Osteoblast (primary cell): Measurements from ENCODE around the gene CCDC12. TPM values are rescaled to one million over a fixed set of nuclear protein-coding genes. Genes with fewer than 3 reads are reported as not detected.

Experiments used
- DNase-seq: peaks from one replicate; pipeline ENCODE4 v3.0.0; 2011; ENCODE audit warnings: low spot score, mixed read lengths; ENCODE audit not compliant: insufficient read length; ENCODE audit errors: missing footprints
- H2AFZ ChIP-seq: 2 replicates; pipeline ENCODE4 v1.6.0; 2011; ENCODE audit warnings: mild to moderate bottlenecking, low read length
- H3K27ac ChIP-seq: 2 replicates; pipeline ENCODE4 v1.5.1; 2011; ENCODE audit warnings: mild to moderate bottlenecking, low read depth, low read length, moderate library complexity
- H3K27me3 ChIP-seq: 2 replicates; pipeline ENCODE4 v1.6.0; 2012; ENCODE audit warnings: mild to moderate bottlenecking, control low read depth, inconsistent platforms, low read length, moderate library complexity; ENCODE audit not compliant: insufficient read depth
- H3K36me3 ChIP-seq: 2 replicates; pipeline ENCODE4 v1.5.1; 2011; ENCODE audit warnings: mild to moderate bottlenecking, low read length, control low read depth, moderate library complexity; ENCODE audit not compliant: insufficient read depth
- H3K4me1 ChIP-seq: 2 replicates; pipeline ENCODE4 v1.5.1; 2011; ENCODE audit warnings: mild to moderate bottlenecking, low read length, control low read depth, moderate library complexity; ENCODE audit not compliant: insufficient read depth
- H3K4me2 ChIP-seq: 2 replicates; pipeline ENCODE4 v1.6.0; 2011; ENCODE audit warnings: mild to moderate bottlenecking, low read length; ENCODE audit not compliant: insufficient read depth
- H3K4me3 ChIP-seq: fragments of 200-600 bp; sonication (generic); 3 replicates; pipeline ENCODE4 v1.5.1; 2012; ENCODE audit warnings: mild to moderate bottlenecking, low read length, inconsistent platforms; ENCODE audit not compliant: insufficient read depth
- H3K79me2 ChIP-seq: 2 replicates; pipeline ENCODE4 v1.6.0; 2012; ENCODE audit warnings: mild to moderate bottlenecking, low read length, control low read depth, inconsistent platforms; ENCODE audit not compliant: insufficient read depth
- H3K9me3 ChIP-seq: 2 replicates; pipeline ENCODE4 v1.5.1; 2011; ENCODE audit warnings: low read depth, low read length, control low read depth
- H4K20me1 ChIP-seq: 2 replicates; pipeline ENCODE4 v1.6.0; 2012; ENCODE audit warnings: mild to moderate bottlenecking, low read length, control low read depth; ENCODE audit not compliant: insufficient read depth
- total RNA-seq: library from RNA; depleted of rRNA; stranded (reverse); fragments of >200 nt; gene quantifications from 2 replicates; pipeline ENCODE4 v1.2.3, GENCODE V29; 2012
- TF ChIP-seq, protein P1 (sequence below): IDR thresholded peaks from 2 replicates; pipeline ENCODE4 v1.5.1; 2011; ENCODE audit warnings: mild to moderate bottlenecking, low read depth, low read length, moderate library complexity; ENCODE audit errors: extremely low read depth

CCDC12 gene
- total RNA-seq, 1 donor: 20.6 TPM

DNA sequence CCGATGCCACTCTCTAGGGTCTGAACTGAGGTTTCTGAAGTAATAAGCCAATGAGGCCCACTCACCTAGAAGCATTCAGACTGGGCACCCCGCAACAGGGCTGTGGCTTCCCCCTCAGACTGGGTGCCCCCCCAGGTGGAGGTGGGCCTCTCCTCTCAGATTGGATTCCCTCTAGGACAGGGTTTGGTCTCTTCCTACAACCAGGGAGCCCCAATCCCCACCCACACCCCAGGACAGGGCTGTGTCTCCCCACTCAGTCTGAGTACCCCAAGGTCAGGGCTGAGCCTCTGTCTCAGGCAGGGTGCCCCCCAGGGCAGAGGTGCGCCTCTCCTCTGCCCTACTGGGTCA, 71.4 kb downstream of the CCDC12 start:
- TF ChIP-seq, protein P1, sequence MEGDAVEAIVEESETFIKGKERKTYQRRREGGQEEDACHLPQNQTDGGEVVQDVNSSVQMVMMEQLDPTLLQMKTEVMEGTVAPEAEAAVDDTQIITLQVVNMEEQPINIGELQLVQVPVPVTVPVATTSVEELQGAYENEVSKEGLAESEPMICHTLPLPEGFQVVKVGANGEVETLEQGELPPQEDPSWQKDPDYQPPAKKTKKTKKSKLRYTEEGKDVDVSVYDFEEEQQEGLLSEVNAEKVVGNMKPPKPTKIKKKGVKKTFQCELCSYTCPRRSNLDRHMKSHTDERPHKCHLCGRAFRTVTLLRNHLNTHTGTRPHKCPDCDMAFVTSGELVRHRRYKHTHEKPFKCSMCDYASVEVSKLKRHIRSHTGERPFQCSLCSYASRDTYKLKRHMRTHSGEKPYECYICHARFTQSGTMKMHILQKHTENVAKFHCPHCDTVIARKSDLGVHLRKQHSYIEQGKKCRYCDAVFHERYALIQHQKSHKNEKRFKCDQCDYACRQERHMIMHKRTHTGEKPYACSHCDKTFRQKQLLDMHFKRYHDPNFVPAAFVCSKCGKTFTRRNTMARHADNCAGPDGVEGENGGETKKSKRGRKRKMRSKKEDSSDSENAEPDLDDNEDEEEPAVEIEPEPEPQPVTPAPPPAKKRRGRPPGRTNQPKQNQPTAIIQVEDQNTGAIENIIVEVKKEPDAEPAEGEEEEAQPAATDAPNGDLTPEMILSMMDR: no peak
- Histone ChIP-seq H3K4me1 (peaks cover 19% of the 10 kb centered on the region), H3K4me3 (no peak overlapping the region), H3K27me3 (no peaks in the 10 kb centered on the region), H2AFZ (no peak overlapping the region), H3K4me2 (no peak overlapping the region), H4K20me1 (no peaks in the 10 kb centered on the region), H3K36me3 (no peaks in the 10 kb centered on the region), H3K27ac (no peak overlapping the region), H3K9me3 (no peaks in the 10 kb centered on the region), H3K79me2 (no peaks in the 10 kb centered on the region)
- peak; percentile 49 for DNase-seq

DNA sequence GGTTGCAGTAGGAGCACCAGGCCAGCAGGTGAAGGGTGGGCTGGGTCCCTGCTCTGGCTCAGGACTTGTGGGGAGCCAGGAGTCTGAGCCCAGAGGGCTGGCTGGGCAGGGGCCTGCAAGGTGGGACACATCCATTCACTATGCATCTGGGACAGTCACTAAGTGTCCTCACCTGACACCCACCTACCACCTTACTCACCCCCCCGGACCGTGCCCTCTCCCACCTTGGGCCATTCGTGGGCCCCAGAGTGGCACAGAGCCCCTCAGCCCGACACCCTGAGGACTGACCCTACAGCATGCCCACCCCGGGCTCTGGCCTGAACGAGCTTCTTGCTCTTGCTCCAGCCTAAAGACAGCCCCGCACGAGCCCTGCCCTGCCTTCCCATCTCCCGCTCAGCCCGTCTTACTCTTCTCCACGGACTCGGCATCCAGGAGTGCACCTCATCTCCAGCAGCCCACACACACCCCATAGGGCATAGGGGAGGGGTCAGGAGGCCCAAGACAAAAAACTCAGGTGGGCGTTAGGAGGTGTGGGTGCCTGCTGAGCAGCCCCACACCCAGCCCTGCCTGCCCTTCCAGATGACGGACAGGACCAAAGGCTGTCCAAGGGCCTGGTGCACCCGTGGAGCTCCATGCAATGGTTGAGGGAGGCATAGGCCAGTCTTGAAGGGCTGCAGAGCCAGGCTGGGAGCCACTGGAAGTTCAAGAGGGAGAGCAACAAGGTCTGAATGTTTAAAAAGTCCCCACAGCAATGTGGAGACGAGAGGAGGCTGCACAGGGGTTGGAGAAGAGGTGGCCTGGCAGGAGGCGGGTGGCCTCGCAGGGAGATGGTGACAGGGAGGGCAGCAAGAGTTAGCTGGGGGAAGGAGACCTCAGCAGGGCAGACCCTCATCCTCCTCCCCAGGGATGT, 72.0 kb downstream of the CCDC12 start:
- H3K9me3 ChIP-seq: no peaks in the 10 kb centered on the region
- H2AFZ ChIP-seq: no peak overlapping the region
- no peaks in the 10 kb centered on the region for H3K79me2 ChIP-seq
- TF ChIP-seq, protein P1: no peak
- H4K20me1 ChIP-seq: no peaks in the 10 kb centered on the region
- DNase-seq: peak; percentile 69
- no peak overlapping the region for H3K4me2 ChIP-seq
- no peak overlapping the region for H3K4me3 ChIP-seq
- peaks cover 17% of the 10 kb centered on the region for H3K4me1 ChIP-seq
- no peaks in the 10 kb centered on the region for H3K27me3 ChIP-seq
- H3K36me3 ChIP-seq: no peaks in the 10 kb centered on the region
- no peak overlapping the region for H3K27ac ChIP-seq

DNA sequence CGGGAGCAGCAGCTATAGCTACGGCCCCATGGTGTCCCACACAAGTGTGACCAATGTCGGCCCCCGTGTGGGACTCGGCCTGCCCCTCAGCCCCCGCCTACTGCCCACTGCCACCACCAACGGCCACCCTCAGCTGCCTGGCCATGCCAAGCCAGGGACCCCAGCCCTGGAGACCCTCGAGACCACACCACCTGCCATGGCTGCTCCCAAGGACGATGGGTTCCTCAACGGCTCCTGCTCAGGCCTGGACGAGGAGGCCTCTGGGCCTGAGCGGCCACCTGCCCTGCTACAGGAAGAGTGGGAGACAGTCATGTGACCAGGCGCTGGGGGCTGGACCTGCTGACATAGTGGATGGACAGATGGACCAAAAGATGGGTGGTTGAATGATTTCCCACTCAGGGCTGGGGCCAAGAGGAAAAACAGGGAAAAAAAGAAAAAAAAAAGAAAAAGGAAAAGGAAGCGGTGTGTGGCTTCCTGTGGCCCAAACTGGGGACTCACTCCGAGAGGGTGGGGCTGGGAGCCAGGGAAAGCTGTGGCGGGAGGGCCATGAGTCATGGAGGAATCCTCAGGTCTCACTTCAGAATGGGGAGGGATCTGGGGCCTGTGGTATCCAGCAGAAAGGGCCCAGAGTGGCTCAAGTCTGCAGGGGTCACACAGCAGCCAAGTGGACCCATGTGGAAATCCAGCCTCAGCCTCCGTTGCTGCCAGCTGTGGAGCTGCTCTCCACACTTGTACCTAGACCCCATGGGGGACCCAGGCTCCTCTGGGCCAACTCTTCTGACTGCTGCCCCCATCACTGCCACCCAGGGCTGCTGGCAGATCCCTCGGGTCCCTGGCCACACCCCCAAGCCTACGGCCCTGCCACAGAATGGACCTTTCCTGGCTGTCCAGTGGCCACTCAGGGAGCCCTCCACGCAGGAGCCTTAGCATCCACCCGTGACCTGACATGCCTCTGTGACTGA, 72.9 kb downstream of the CCDC12 start:
- no peak overlapping the region for H3K4me2 ChIP-seq
- no peak overlapping the region for H3K4me3 ChIP-seq
- H4K20me1 ChIP-seq: no peaks in the 10 kb centered on the region
- DNase-seq: peak; percentile 93
- no peaks in the 10 kb centered on the region for H3K79me2 ChIP-seq
- H3K4me1 ChIP-seq: peaks cover 8% of the 10 kb centered on the region
- TF ChIP-seq, protein P1: no peak
- H3K27ac ChIP-seq: no peak overlapping the region
- no peaks in the 10 kb centered on the region for H3K9me3 ChIP-seq
- H2AFZ ChIP-seq: no peak overlapping the region
- no peaks in the 10 kb centered on the region for H3K27me3 ChIP-seq
- H3K36me3 ChIP-seq: no peaks in the 10 kb centered on the region
